ENCODE measurements around the gene JPH2. TPM values are rescaled to one million over a fixed set of nuclear protein-coding genes. Genes with fewer than 3 reads are reported as not detected.

Gene JPH2
- total RNA-seq, 1 experiment from 2014 or later, result 14.7 TPM

DNA sequence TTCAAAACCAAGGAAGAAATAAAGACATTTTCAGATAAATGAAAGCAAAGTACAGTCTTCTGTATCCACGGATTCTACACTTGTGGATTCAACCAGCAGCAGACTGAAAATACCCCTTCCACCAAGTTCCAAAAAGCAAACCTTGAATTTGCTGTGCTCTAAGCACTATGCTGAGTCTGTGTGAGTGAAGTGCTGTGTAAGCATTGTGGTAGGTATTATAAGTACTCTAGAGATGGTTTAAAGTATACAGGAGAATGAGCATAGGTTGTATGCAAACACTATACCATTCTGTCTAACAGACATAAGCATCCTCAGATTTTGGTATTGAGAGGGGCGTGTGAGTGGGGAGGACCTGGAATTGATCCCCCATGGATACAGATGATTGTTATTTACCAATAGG, 14.0 kb upstream of the JPH2 start:
- POLR2A ChIA-PET, result no interaction called here
- peaks cover 93% of the 10 kb centered on the region for H3K36me3 Mint-ChIP-seq (ENCODE audit: insufficient read depth, unreplicated experiment)
- no peaks in the 10 kb centered on the region for H3K27me3 Mint-ChIP-seq (ENCODE audit: insufficient read depth, unreplicated experiment)
- intact Hi-C loops (cut with micrococcal nuclease), result no loop called here
- no peak for DNase-seq (ENCODE audit: unreplicated experiment)
- CTCF ChIA-PET, result no interaction called here
- H3K4me3 Mint-ChIP-seq (ENCODE audit: unreplicated experiment), result no peak overlapping the region
- TF ChIP-seq, protein P1, sequence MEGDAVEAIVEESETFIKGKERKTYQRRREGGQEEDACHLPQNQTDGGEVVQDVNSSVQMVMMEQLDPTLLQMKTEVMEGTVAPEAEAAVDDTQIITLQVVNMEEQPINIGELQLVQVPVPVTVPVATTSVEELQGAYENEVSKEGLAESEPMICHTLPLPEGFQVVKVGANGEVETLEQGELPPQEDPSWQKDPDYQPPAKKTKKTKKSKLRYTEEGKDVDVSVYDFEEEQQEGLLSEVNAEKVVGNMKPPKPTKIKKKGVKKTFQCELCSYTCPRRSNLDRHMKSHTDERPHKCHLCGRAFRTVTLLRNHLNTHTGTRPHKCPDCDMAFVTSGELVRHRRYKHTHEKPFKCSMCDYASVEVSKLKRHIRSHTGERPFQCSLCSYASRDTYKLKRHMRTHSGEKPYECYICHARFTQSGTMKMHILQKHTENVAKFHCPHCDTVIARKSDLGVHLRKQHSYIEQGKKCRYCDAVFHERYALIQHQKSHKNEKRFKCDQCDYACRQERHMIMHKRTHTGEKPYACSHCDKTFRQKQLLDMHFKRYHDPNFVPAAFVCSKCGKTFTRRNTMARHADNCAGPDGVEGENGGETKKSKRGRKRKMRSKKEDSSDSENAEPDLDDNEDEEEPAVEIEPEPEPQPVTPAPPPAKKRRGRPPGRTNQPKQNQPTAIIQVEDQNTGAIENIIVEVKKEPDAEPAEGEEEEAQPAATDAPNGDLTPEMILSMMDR (IDR thresholded peaks at IDR 0.05; ENCODE audit: unreplicated experiment), result no peak
- peaks cover 27% of the 10 kb centered on the region for H3K4me1 Mint-ChIP-seq (ENCODE audit: insufficient read depth, unreplicated experiment)
- no TSS peak for BruUV-seq (replicated peaks)
- no peaks in the 10 kb centered on the region for H3K9me3 Mint-ChIP-seq (ENCODE audit: unreplicated experiment)
- peak overlapping the region; percentile 39 for H3K27ac Mint-ChIP-seq (ENCODE audit: low read depth, unreplicated experiment)

DNA sequence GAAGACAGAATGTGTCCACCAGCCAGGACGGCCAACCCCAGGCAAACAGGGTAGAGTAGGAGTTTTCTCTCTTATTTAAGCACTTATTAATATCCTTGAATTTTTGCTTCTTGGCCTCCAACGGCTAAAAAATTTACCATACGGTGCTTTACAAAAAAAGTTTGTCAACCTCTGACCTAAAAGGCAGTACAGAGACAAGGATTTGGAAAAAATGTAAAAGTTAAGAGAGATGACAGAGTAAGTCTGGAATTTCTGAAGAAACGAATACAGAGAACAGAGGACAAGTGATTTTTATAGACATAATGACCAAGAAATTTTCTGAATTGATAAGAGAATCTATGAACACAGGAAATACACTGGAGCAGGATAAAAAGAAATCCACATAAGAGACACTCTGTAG, 13.4 kb upstream of the JPH2 start:
- Mint-ChIP-seq H3K4me3 (ENCODE audit: unreplicated experiment) (no peak overlapping the region), H3K9me3 (ENCODE audit: unreplicated experiment) (no peaks in the 10 kb centered on the region), H3K27me3 (ENCODE audit: insufficient read depth, unreplicated experiment) (no peaks in the 10 kb centered on the region), H3K4me1 (ENCODE audit: insufficient read depth, unreplicated experiment) (peaks cover 27% of the 10 kb centered on the region), H3K36me3 (ENCODE audit: insufficient read depth, unreplicated experiment) (peaks cover 93% of the 10 kb centered on the region), H3K27ac (ENCODE audit: low read depth, unreplicated experiment) (peak overlapping the region; percentile 67)
- TF ChIP-seq, protein P1 (IDR thresholded peaks at IDR 0.05; ENCODE audit: unreplicated experiment), result no peak
- BruUV-seq (replicated peaks), result no TSS peak
- ChIA-PET POLR2A (no interaction called here), CTCF (interaction anchor here (1.2 to 6.3 kb wide), 3 partner anchors 8 to 83 kb away, joined by 5 to 53 read pairs (median 22); no protein-coding TSS in a partner anchor)
- no peak for DNase-seq (ENCODE audit: unreplicated experiment)
- intact Hi-C loops (cut with micrococcal nuclease), result no loop called here

DNA sequence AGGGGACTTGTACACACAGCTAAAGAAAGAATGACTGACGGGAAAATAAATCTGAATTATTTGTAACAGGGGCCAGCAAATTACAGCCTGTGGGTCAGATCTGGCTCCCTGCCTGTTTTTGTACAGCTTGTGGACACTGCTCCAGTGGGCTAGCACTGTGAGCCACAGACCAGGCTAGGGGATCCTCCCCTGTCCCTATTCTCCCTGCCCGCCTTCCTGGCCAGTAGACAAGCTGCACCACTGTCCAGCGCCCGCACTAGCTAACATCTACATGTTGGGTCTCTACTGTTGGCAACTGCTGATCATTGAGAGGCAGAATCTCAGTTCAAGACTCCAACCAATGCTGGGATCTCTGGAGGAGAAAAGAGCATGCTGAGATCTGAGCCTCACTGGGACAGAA, 12.9 kb upstream of the JPH2 start:
- Mint-ChIP-seq H3K27me3 (ENCODE audit: insufficient read depth, unreplicated experiment) (no peaks in the 10 kb centered on the region), H3K27ac (ENCODE audit: low read depth, unreplicated experiment) (peak overlapping the region; percentile 67), H3K9me3 (ENCODE audit: unreplicated experiment) (no peaks in the 10 kb centered on the region), H3K4me3 (ENCODE audit: unreplicated experiment) (no peak overlapping the region), H3K36me3 (ENCODE audit: insufficient read depth, unreplicated experiment) (peaks cover 93% of the 10 kb centered on the region), H3K4me1 (ENCODE audit: insufficient read depth, unreplicated experiment) (peaks cover 27% of the 10 kb centered on the region)
- POLR2A ChIA-PET, result interaction anchor here (1.6 kb wide), 1 partner anchor 9 kb away, joined by 6 read pairs; no protein-coding TSS in a partner anchor
- no peak for DNase-seq (ENCODE audit: unreplicated experiment)
- TF ChIP-seq, protein P1 (IDR thresholded peaks at IDR 0.05; ENCODE audit: unreplicated experiment), result no peak
- intact Hi-C loops (cut with micrococcal nuclease), result no loop called here
- no TSS peak for BruUV-seq (replicated peaks)
- CTCF ChIA-PET, result interaction anchor here (0.6 to 6.3 kb wide), 4 partner anchors 9 to 83 kb away, joined by 3 to 53 read pairs (median 14); no protein-coding TSS in a partner anchor

DNA sequence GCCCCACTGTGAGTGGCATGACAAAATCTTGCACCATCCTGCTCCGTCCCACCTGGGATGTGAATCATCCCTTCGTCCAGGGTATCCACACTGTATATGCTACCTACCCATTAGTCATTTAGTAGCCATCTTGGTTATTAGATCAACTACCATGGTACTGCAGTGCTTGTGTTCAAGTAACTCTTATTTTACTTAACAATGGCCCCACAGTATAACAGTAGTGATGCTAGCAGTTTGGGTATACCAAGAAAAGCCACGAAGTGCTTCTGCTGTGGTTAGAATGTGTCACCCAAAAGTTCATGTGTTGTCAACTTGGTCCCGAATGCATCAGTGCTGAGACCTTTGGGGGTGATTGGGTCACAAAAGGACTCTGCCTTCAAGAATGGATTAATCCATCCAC, 11.9 kb upstream of the JPH2 start:
- intact Hi-C loops (cut with micrococcal nuclease), result no loop called here
- ChIA-PET CTCF (interaction anchor here (2.7 to 6.3 kb wide), 2 partner anchors 9 to 82 kb away, joined by 22 to 53 read pairs; no protein-coding TSS in a partner anchor), POLR2A (interaction anchor here (1.6 to 2.3 kb wide), 2 partner anchors 10 to 21 kb away, joined by 6 to 7 read pairs; no protein-coding TSS in a partner anchor)
- H3K4me1 Mint-ChIP-seq (ENCODE audit: insufficient read depth, unreplicated experiment), result peaks cover 21% of the 10 kb centered on the region
- no peak overlapping the region for H3K4me3 Mint-ChIP-seq (ENCODE audit: unreplicated experiment)
- peaks cover under 1% of the 10 kb centered on the region for H3K27me3 Mint-ChIP-seq (ENCODE audit: insufficient read depth, unreplicated experiment)
- TF ChIP-seq, protein P1 (IDR thresholded peaks at IDR 0.05; ENCODE audit: unreplicated experiment), result no peak
- no peaks in the 10 kb centered on the region for H3K9me3 Mint-ChIP-seq (ENCODE audit: unreplicated experiment)
- no peak overlapping the region for H3K27ac Mint-ChIP-seq (ENCODE audit: low read depth, unreplicated experiment)
- H3K36me3 Mint-ChIP-seq (ENCODE audit: insufficient read depth, unreplicated experiment), result peaks cover 85% of the 10 kb centered on the region
- DNase-seq (ENCODE audit: unreplicated experiment), result no peak
- no TSS peak for BruUV-seq (replicated peaks)
